ENCODE results near the gene RNF212B.
"Not testable (repeated sequence)": the region's sequence is repeated elsewhere in the genome, so short reads cannot be mapped to it uniquely, and the experiment has no call there.

RNF212B gene

DNA sequence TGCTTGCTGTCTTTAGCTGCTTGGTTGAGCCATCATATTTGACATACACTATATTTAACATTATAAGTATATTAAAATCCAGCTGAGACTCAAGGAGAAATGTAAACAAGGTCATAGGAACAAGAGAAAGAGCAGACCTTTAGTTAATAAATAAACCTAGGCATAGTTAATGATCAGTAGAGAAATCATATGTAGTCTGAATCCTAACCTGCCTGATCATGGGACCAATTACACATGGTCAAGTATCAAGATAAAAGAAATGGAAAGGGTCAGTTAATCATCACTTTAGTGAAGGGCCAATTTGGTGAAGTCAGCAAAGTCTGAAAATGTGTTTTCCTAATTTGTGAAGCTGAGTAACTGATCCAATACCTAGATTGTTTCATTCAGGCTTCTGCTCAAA, 7.5 kb downstream of the RNF212B start:
- DNase-seq: no peak

DNA sequence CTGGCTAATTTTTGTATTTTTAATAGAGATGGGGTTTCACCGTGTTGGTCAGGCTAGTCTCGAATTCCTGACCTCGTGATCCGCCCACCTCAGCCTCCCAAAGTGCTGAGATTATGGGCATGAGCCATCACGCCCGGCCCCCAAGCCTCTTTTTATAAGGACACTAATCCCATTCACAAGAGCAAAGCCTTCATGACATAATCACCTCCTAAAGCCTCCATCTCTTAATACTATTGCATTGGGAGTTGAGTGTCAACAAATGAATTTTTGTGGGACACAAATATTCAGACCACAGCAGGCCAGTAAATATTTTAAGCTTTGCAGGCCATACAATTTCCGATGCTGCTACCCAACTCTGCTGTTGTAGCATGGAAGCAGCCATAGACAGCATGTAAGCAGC, 10.9 kb downstream of the RNF212B start:
- no peak for DNase-seq

DNA sequence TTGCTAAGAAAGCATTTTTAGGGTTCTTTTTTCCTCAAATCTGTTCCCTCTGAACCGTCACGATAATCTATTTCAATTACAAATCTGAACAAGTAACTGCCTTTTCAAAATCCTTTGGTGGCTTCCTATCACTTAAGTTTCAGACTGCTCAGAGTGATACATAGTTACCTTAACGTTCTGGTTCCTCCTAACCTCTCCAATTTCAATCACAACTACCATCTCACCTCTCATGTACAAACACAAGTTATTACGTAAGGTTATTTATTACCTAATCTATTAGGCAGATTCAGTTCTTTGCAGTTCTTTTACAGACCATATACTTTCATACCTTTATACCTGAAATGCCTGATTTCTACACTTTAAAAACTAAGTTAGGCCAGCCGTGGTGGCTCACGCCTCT, 12.1 kb downstream of the RNF212B start:
- DNase-seq: no peak

DNA sequence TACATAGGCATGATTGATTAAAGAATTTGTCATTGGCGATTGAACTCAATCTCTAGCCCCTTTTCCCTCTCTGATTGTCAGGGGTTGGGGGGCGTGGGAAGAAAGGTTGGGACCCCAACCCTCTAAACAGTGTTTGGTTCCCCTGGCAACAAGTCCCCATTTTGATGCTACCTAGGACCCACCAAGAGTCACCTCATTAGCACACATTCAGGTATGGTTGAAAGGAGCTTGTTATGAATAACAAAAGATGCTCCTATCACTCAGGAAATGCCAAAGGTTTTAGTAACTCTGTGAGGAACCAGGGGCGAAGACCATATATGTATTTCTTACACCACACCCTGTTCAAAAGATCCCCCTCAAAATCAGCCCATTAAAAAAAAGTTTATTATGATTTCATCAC, 14.3 kb downstream of the RNF212B start:
- DNase-seq: no peak

DNA sequence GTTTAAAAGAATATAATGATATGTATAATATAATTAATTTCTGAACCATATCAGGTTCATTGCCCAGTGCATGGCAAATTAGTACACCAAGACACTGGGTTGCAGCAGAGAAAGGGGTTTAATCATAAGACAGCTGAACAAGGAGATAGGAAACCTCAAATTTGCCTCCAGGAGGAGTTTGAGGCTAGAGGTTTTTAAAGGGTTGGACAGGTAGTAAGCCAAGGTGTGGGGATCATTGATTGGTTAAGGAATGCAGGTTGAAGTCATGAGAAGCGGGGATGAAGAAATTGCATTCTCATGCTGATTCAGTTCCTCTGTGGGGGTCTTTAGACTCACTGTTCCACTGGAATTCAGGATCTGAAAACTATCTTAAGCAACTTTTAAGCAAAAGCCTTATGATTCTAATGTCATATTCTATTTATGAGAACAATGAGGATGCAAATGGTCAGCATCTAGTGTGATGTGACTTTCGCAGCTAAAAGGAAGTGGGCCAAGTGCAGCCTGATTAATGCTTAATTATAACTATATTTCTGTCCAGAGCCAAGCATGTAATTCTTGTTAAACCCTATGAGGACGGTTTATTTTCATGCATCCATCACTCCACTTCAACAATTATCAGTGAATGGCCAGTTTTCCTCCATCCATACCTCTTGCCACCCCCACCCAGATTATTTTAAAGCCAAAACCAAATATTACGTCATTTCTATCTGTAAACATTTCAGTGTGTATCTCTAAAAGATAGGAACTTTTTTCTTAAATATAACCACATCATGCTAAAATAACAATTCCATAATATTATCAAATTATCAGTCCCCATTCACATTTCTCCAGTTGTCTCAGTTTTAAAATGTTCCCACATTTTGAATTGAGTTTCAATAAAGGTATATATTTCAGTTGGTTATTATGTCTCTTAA, 14.9 kb downstream of the RNF212B start:
- no peak for DNase-seq

DNA sequence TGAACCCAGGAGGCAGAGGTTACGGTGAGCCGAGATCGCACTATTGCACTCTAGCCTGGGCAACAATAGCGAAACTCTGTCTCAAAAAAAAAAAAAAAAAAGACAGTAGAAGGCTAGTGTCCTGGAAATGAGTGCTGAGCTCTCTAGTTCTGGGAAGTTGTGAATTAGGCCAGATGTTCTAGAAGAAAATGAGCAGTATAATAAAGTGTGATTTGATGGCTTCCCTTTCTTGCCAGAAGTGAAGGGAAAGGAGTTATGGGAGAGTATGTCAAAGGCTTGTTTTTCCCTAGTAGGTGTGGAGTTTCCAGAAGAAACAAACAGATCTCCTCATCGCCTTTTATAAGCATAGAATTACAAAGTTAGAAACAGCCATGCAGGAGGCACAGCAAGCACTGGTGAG, 20.5 kb downstream of the RNF212B start:
- DNase-seq: no peak

DNA sequence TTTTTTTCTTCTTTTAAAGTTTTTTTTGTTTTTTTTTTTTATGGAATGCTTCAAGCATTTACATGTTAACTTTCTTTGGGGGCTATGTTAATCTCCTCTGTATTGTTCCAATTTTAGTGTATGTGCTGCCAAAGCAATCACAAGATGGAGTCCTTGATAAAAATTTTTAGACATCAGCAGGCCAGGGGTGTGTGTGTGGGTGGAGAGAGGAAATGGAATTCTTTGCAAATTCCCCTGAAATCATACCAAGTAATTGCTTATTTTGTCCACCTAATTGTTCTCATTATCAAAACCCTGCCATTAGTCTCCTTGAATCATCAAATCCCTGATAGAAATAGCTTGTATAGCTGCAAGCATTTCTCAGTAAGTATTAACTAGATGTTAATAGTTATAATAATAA, 21.7 kb downstream of the RNF212B start:
- no peak for DNase-seq

DNA sequence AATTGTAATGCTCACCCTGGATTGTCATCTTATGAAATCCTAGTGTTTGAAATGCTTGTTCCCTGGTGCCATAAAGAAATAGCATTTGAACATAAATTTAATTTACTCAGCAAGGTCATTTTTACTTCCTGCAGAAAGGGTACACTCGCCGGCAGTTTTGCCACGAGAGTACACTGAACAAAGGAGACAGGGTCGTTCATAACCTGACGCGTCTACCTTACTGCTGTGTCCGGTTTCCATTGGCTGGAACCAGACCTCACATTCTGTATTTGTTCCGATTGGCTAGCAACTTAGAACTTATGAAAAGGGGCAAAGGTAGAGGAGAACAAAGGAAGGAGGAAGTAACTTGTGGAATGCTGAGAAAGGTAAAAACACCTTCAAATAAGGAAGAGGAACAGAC, 23.1 kb downstream of the RNF212B start:
- not testable (repeated sequence) for DNase-seq

DNA sequence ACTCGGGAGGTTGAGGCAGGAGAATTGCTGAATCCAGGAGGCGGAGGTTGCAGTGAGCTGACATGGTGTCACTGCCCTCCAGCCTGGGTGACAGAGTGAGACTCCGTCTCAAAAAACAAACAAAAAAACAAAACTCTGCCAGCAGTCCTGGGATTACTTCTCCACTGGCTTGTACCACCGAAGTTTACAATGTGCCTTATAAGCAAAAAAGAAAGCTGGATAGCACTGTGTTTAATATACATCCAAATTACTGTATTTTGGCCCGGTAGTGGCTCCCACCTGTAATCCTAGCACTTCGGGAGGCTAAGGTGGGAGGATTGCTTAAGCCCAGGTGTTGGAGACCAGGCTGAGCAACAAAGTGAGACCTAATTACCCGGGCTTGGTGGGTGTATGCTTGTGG, 31.5 kb downstream of the RNF212B start:
- DNase-seq: no peak

DNA sequence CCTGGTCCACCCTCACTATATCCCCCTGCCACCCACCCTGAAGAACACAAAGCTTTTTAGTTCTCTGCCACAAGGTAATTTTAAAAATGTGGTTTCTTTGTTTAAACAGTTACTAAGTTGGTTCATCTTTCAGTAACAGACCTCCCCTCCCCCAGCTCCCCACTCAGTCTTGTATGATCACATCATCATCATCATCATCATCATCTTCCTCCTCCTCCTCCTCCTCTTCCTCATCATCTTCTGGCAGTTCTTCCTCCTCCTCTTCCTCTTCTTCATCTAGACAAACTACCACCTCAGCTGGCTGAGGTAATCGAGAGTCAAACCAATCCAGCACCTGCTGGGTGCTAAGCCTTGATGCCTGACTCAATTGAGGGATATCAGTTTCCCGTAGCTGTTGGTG, 37.7 kb downstream of the RNF212B start:
- DNase-seq: no peak

DNA sequence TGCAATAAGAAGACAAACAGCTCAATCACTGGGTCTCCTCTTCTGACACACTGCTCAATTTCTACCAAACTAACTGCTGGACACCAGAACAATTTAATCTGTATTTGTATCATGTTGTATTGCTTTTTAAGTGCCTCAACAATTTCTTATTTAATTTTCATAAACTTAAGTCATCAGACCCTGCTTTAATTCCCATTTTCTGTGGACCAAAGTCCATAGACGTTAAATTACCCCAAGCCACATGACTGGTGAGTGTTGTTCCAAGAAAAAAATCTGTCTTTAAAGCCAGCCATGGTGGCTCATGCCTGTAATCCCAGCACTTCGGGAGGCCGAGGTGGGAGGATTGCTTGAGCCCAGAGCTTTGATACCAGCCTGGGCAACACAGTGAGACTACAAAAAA, 39.5 kb downstream of the RNF212B start:
- no peak for DNase-seq

DNA sequence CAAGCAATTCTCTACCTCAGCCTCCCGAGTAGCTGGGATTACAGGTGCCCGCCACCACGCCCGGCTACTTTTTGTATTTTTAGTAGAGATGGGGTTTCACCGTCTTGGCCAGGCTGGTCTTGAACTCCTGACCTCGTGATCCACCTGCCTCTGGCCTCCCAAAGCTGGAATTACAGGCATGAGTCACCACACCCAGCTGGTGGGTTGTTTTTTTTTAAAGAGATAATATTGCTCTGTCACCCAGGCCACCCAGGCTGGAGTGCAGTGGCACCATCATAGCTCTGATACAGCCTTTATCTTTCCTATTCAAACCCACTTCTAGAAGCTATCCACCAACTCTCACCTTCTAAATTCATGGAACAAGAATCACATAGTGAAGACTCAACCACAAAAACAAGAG, 40.2 kb downstream of the RNF212B start:
- DNase-seq: not testable (repeated sequence)

DNA sequence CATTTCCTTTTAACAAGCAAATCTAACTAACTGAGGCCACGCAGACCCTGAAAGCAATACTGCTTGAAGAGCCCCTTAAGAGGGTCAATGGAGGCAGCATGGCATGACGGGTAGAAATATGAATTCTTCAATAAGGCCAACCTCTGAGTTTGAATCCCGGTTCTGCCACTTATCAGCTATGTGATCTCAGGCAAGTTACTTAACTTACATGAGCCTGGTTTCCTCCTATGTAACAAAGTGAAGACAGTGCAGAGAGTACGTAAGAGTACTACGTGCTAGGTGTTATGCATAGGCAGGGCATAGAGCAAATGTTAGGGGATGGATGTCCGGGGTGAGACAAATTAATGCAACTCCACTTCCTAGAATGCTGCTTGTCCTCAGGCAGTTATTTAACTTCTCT, 43.5 kb downstream of the RNF212B start:
- DNase-seq: no peak

DNA sequence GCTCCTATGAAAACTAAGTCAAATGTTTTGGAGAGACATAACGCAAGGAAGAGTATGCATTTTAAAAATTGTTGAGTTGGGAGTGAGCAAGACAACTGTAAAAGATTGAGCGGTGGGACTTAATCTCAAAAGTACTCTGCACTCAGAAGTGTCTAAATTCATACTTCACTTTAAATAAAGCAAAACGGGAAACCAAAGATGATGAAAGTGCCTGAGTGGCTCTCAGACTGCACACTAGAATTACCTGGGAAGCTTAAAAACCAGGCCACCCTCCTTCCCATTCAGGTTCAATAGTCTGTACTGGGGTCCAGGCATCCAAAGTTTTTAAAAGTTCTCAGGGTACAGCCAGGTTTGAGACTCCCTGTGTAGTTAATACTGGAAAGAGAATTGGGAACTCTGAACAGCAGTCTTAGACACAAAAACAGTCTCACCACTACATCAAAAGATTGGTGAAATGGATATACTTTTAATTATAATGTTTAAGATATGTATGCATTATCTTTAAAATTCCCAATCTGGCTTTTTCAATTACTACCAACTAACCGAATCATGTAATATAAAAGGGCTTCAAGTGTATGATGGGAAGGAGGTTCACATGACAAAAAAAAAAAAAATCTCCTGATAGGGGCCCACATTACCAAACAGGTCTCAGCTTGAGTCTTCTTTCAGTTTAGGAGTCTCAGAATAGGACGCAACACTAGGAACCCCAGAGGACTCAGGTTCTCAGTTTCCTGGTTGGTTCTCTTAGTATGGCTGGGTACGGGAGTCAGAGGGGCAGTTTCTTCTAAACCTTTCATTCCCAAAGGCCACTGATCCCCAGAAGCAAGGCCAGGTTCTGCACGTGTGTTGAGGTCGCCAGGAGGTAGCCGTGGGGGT, 47.2 kb downstream of the RNF212B start:
- peak in 1 of 2 experiments; percentile 38 for DNase-seq

DNA sequence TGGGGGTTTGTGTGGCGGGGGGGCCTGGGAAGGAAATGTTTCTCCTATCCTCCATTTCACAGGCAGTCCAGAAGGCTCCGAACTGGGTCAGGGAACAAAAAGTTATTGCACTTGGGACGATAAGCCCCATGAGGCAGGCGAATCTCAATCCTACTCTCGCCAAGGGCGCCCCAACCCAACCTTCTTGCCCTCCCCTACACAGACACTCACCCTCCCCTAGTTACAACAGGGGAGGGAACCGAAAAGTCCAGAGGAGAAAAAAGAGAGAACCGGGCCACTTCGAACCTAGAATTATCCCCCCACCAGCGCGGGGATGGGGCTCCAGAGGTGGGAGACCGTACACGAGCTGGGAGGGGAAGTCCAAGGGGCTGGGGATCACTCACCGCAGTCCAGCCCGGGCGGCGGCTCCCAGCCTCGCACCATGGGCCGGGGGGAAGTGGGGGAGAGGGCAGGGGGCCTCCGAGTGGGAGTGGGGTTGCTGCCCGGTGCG, 47.8 kb downstream of the RNF212B start:
- DNase-seq: no peak

DNA sequence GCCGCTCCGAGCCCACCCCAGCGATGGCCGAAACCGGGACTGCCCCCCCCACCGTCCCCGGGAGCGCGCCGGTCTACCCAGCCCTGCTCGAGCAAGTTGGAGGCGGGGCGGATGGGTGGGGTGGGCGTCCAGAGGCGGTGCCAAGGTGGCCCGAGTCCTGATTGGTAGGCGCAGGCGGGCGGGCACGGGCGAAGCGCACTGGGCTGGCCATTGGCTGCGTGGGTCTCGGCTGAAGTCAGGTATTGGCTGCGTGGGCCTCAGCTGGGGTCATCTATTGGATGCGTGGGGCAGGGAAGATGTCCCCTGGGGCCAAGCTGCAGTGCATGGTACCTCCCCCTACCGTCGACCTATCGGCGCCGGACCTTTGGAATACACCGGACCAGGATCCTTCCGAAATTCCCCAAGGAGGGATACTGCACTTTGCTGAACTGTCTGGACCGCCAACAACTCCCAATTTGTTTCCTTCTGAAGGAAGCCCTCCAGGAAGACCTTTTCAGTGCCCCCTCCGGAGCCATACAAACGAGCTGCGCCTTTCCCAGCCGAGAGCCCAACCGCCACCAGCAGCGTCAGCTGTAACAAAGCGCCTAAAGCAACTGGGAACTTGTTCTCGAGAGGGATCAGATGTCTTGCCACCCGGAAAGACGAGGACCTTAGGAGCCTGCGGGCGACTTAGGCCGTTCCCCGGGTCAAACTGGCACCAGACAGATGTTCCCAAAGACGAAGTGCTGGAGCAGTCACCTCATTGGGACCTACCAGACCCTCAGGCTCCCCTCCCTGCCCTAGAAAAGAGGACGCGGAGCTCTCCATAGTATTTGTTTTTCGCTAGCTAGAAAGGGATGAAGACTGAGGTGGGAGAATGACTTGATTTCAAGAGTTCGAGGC, 48.5 kb downstream of the RNF212B start, which contains the start of gene HOMEZ:
TSS of gene HOMEZ (minus strand) at position 113 of the 882 bp plus-strand sequence. CDS start 180 bp downstream, outside the sequence.
- peak; percentile 98 to 99 for DNase-seq

DNA sequence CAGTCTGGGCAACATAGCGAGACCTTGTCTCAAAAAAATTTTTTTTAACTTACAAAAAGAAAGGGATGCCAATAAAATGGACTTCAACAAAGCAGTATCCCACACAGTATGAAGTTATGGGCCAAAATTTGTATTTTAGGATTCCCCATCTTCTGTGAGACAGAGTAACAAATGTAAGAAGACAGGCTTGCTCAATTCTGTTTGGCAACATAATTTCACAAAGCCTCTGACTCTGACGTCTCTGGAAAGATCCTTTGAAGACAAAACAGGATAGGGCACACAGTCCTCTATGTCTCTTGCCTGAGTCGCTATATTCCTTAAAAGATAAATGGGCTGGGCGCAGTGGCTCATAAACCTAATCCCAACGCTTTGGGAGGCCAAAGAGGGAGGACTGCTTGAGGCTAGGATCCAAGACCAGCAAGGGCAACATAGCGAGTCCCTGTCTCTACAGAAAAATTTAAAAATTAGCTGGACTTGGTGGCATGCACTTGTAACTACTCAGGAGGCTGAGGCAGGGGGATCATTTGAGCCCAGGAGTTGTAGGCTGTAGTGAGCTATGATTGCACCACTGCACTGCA, 49.3 kb downstream of the RNF212B start:
- no peak for DNase-seq

DNA sequence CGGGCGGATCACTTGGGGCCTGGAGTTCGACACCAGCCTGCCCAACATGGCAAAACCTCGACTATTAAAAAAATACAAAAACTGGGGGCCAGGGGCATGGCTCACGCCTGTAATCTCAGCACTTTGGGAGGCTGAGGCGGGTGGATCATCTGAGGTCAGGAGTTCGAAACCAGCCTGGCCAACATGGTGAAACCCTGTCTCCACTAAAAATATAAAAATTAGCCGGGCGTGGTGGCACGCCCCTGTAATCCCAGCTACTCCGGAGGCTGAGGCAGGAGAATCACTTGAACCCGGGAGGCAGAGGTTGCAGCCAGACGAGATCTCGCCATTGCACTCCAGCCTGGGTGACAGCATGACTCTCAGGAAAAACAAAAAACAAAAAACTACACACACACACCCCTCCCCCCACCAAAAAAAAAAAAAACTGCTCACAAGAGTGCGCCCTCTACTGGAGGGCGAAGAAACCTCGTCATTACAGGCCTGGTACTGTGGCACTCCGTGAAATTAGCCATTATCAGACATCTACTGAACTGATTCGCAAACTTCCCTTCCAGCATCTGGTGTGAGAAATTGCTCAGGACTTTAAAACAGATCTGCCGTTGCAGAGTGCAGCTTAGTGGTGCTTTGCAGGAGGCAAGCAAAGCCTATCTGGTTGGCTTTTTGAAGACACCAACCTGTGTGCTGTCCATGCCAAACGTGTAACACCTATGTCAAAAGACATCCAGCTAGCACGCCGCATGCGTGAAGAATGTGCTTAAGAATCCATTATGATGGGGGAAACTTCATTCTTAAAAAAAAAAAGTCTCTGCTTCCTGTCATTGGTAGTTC, 57.2 kb downstream of the RNF212B start:
- DNase-seq: peak; percentile 60 to 63

DNA sequence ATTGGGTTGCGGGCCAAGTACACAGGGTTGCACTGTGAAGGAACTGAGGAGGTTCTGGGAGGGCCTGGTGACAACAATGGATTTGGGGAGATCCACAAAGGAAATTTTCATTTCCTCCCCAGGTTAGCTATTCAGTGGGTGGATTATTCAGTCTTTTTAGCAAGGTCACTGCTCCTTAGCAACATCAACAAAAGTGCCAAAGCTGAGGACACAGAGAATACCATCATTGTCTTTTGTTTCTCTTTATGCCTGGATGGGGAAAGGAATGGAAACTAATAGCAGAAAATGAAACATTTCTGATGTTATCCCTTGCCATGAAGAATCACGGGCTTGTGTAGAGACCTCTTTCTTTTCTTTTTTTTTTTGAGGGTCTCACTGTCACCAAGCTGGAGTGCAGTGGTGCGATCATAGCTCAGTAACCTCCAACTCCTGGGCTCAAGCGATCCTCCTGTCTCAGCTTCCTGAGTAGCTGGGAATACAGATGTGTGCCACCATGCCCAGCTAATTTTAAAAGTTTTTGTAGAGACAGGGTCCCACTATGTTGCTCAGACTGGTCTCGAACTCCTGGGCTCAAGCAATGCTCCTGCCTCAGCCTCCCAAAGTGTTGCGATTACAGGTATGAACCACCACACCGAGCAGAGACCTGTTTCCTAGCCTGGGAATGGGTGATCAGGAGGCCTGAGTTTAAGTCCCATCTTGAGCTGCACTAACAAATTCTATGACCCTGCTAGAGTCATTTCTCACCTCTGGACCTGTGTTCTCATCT, 58.5 kb downstream of the RNF212B start:
- no peak for DNase-seq

DNA sequence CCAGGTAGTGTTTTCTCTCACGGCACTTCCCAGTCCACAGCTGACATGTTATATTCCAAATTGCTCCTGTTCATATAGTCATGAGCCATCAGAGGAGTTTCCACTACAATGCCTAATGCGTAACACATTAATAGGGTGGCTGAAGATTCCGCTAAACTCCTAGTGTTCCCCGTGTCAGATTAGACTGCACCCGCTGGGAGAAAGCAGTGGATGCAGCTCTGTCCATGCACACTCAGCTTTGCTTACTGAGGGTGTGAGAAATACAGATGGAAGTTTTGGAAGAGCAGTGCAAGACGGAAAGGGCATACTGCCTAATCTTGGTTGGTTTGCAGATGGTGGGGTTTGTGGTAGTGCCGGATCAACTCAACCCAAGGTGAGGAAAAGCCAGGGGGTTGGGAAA, 59.4 kb downstream of the RNF212B start:
- DNase-seq: no peak

Data from activated T-cell treated with anti-CD3 and anti-CD28 coated beads, Interleukin-2, amount 50 U/mL, for 48 hours (primary cell).